ENCODE data around the gene BCL11A.

- TF ChIP-seq ZNF274 (IDR thresholded peaks at IDR 0.05; ENCODE audit: low read depth, low read length), result no peak
- TF ChIP-seq YY1 (IDR thresholded peaks at IDR 0.05; ENCODE audit: insufficient read depth, insufficient read length), result no peak
Measured at GRCh38 chr2:60485055-60485454, 68.4 kb downstream of the BCL11A start.
